ENCODE measurements around the gene ERAP2.

Gene ERAP2

GRCh38 chr5:96893342-96893741 lies 17.0 kb downstream of the ERAP2 start:
- no peak for TF ChIP-seq CTCF (IDR thresholded peaks at IDR 0.05; ENCODE audit: low read depth, low read length)
- DNase-seq, result no peak
- no peaks in the 10 kb centered on the region for H3K27me3 ChIP-seq (ENCODE audit: insufficient read depth, low read depth, severe bottlenecking)
- H3K4me3 ChIP-seq (ENCODE audit: low read depth, low read length), result no peak overlapping the region
- H3K27ac ChIP-seq, result no peak overlapping the region
- H3K9me3 ChIP-seq (ENCODE audit: severe bottlenecking), result no peaks in the 10 kb centered on the region
- H3K36me3 ChIP-seq, result no peaks in the 10 kb centered on the region

DNA sequence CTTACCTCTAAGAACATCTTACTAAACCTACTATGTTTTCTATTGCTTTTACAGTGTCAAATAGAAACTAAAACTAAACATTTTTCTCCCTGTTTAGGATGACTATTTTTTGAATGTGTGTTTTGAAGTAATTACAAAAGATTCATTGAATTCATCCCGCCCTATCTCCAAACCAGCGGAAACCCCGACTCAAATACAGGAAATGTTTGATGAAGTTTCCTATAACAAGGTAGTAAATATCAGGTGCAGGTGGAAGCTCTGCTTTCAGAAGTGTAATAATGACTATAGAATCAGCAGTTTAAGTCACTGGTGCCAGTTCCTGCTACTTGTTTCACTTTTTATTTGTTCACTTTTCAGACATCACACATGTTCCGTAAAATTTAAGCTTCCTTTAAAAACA lies 20.0 kb downstream of the ERAP2 start:
- TF ChIP-seq CTCF (IDR thresholded peaks at IDR 0.05; ENCODE audit: low read depth, low read length), result no peak
- DNase-seq, result no peak
- Histone ChIP-seq H3K4me3 (ENCODE audit: low read depth, low read length) (no peak overlapping the region), H3K27me3 (ENCODE audit: insufficient read depth, low read depth, severe bottlenecking) (no peaks in the 10 kb centered on the region), H3K9me3 (ENCODE audit: severe bottlenecking) (no peaks in the 10 kb centered on the region), H3K27ac (no peak overlapping the region), H3K36me3 (no peaks in the 10 kb centered on the region)

- no peak for DNase-seq
- H3K27me3 ChIP-seq (ENCODE audit: insufficient read depth, low read depth, severe bottlenecking), result no peaks in the 10 kb centered on the region
- no peak overlapping the region for H3K4me3 ChIP-seq (ENCODE audit: low read depth, low read length)
- no peak for TF ChIP-seq CTCF (IDR thresholded peaks at IDR 0.05; ENCODE audit: low read depth, low read length)
- H3K27ac ChIP-seq, result no peak overlapping the region
- no peaks in the 10 kb centered on the region for H3K9me3 ChIP-seq (ENCODE audit: severe bottlenecking)
- H3K36me3 ChIP-seq, result no peaks in the 10 kb centered on the region
Measured at GRCh38 chr5:96896806-96897205, 20.5 kb downstream of the ERAP2 start.

GRCh38 chr5:96901384-96901783 lies 25.1 kb downstream of the ERAP2 start:
- no peak overlapping the region for H3K27ac ChIP-seq
- H3K36me3 ChIP-seq, result no peaks in the 10 kb centered on the region
- DNase-seq, result no peak
- H3K4me3 ChIP-seq (ENCODE audit: low read depth, low read length), result no peak overlapping the region
- H3K27me3 ChIP-seq (ENCODE audit: insufficient read depth, low read depth, severe bottlenecking), result no peaks in the 10 kb centered on the region
- TF ChIP-seq CTCF (IDR thresholded peaks at IDR 0.05; ENCODE audit: low read depth, low read length), result no peak
- H3K9me3 ChIP-seq (ENCODE audit: severe bottlenecking), result no peaks in the 10 kb centered on the region

- H3K27ac ChIP-seq, result no peak overlapping the region
- H3K9me3 ChIP-seq (ENCODE audit: severe bottlenecking), result no peaks in the 10 kb centered on the region
- H3K36me3 ChIP-seq, result no peaks in the 10 kb centered on the region
- H3K4me3 ChIP-seq (ENCODE audit: low read depth, low read length), result no peak overlapping the region
- no peak for DNase-seq
- H3K27me3 ChIP-seq (ENCODE audit: insufficient read depth, low read depth, severe bottlenecking), result no peaks in the 10 kb centered on the region
- TF ChIP-seq CTCF (IDR thresholded peaks at IDR 0.05; ENCODE audit: low read depth, low read length), result no peak
Measured at GRCh38 chr5:96901841-96902240, 25.5 kb downstream of the ERAP2 start.

DNA sequence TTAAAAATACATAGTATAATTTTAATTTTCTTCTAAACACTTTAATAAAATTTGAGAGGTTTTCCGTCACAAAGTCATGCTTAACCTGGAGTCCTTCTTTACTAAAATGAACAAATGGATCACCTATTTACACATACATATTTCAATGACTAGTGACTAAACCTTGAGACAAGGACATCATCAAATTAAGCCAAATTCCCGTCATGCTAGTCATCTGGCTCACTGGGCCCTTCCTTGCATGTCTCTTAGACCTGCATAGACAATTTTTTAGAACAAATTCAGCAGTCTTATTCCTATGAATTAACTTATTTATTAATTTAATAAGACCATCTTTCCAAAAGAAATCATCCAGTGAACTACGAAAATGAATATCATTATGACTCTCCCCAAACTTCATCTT lies 26.6 kb downstream of the ERAP2 start:
- Histone ChIP-seq H3K36me3 (no peaks in the 10 kb centered on the region), H3K9me3 (ENCODE audit: severe bottlenecking) (no peaks in the 10 kb centered on the region), H3K27me3 (ENCODE audit: insufficient read depth, low read depth, severe bottlenecking) (no peaks in the 10 kb centered on the region), H3K4me3 (ENCODE audit: low read depth, low read length) (no peak overlapping the region), H3K27ac (no peak overlapping the region)
- no peak for DNase-seq
- no peak for TF ChIP-seq CTCF (IDR thresholded peaks at IDR 0.05; ENCODE audit: low read depth, low read length)
